Measurements from ENCODE around the gene CFAP74. TPM values are rescaled to one million over a fixed set of nuclear protein-coding genes. Genes with fewer than 3 reads are reported as not detected.

CFAP74 gene
- total and polyA plus RNA-seq, 8 donors = 0.23 to 4.7 (median 2.8) TPM

DNA sequence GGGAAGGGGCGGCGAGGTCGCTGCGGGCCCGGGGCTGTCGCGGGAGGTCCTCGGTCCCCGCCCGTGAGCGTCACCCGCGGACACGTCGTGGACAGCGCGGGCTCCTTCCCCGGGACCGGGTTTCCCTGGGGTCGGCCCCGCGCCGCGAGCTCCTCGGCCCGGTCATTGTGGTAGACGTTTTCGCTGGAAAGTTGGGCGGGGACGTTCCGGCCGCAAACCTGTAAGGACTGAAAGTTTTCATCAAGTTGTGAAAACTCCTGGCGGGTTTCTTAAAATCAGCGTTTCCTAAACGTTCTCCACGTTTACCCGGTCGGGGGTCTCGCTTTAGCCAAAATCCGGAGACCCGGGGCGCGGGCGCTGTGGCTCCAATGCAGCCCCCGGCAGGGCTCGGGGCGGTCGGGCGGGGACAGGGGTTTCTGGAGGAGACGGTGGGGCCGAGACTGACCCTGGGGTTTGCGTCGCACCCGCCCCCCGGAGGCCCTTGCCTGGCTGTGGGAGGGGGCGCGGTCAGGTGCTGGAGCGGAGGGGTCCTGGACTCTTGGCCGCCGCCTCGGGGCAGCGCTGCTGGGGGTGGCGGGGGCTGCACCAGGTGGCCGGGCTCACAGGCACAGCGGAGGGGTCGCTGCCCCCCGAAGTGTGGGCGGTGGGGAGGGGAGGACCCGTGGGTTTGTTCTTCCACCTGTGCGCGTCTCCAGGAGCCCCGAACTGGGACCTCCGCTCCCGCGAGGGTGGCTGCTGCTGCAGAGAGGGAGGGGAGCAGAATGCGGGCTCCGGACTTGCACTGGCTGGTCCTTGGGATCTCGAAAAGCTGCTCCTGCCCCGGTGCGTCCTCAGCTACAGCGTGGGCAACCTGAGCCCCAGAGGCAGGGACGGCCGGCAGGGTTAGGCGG is 47.5 kb upstream of the CFAP74 start:
- DNase-seq = peak in 1 of 4 donors; percentile 86
- H3K27ac ChIP-seq = peak overlapping the region; percentile 63 to 79
- peaks cover 6 to 24% of the 10 kb centered on the region in 2 donors for H3K4me1 ChIP-seq
- peak; percentile 0 for ATAC-seq
- H3K9me3 ChIP-seq = no peaks in the 10 kb centered on the region
- TF ChIP-seq, protein P1, sequence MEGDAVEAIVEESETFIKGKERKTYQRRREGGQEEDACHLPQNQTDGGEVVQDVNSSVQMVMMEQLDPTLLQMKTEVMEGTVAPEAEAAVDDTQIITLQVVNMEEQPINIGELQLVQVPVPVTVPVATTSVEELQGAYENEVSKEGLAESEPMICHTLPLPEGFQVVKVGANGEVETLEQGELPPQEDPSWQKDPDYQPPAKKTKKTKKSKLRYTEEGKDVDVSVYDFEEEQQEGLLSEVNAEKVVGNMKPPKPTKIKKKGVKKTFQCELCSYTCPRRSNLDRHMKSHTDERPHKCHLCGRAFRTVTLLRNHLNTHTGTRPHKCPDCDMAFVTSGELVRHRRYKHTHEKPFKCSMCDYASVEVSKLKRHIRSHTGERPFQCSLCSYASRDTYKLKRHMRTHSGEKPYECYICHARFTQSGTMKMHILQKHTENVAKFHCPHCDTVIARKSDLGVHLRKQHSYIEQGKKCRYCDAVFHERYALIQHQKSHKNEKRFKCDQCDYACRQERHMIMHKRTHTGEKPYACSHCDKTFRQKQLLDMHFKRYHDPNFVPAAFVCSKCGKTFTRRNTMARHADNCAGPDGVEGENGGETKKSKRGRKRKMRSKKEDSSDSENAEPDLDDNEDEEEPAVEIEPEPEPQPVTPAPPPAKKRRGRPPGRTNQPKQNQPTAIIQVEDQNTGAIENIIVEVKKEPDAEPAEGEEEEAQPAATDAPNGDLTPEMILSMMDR (IDR thresholded peaks at IDR 0.05) = no peak
- intact Hi-C loops (cut with DNase I) = no loop called here
- H3K4me3 ChIP-seq = peak overlapping the region; percentile 43 to 62
- peaks cover 20 to 63% of the 10 kb centered on the region in 2 donors for H3K27me3 ChIP-seq
- peaks cover 0 to 1% of the 10 kb centered on the region in 2 donors for H3K36me3 ChIP-seq

DNA sequence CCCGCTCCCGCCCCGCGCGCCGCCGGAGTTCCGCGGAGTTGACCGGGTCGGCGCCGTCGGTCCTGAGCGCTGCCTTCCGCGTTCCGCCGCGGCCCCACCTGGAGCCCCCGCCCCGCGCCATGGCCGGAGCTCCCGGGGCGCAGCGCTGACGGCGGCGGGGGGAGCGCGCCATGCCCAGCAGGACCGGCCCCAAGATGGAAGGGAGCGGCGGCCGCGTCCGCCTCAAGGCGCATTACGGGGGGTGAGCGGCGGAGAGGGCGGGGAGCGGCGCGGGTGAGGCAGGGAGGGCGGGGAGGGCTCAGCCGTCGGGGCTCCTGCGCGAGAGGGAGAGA is 46.8 kb upstream of the CFAP74 start:
- no peaks in the 10 kb centered on the region for H3K9me3 ChIP-seq
- TF ChIP-seq, protein P1 (IDR thresholded peaks at IDR 0.05) = no peak
- DNase-seq (no peak), ATAC-seq (peak; percentile 4)
- peaks cover 20 to 69% of the 10 kb centered on the region in 2 donors for H3K27me3 ChIP-seq
- H3K36me3 ChIP-seq = no peaks in the 10 kb centered on the region
- H3K4me1 ChIP-seq = peaks cover 6 to 24% of the 10 kb centered on the region in 2 donors
- intact Hi-C loops (cut with DNase I) = no loop called here
- peak overlapping the region; percentile 43 to 62 for H3K4me3 ChIP-seq
- H3K27ac ChIP-seq = peak overlapping the region; percentile 63 to 79

DNA sequence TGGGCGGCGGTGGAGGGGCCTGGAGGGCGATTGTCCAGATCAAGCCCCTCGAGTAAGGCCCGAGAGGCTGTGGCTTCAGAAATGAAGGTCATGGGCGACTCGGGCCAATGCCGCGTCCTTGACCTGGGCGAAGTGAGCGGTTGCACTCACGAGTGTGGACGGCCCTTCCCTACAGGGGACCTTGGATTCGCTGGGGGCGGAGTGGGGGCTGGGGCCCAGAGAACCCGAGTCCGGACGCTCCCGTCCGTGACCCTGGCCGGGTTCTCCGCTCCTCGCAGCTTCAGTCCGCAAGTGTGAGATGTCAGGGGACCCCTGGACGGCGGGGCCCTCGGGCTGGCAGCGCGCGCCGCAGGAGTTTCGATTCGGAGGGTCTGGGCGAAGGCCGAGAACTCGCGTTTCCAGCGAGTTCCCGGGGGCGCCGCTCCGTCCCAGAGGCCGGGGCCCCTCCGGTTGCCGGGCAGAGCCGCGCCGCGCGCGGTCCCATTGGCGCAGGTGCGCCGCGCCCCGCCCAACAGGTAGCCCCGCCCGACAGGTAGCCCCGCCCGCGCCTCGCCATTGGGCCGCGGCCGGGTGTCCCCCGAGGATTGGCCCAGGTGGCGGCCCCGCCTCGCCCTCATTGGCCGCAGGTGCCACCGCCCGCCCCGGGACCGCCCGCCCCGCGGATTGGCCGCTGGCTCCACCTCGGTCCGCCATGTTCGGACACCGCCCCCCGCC is 46.3 kb upstream of the CFAP74 start, which contains the start of gene PRKCZ:
TSS of gene PRKCZ (plus strand) at position 694 of the 714 bp plus-strand sequence. CDS start 220 bp downstream, outside the sequence.
- Histone ChIP-seq H3K9me3 (no peaks in the 10 kb centered on the region), H3K4me3 (peak within 1 kb of the TSS; percentile 43 to 62), H3K4me1 (peaks cover 9 to 29% of the 10 kb centered on the region in 2 donors), H3K27me3 (peaks cover 20 to 74% of the 10 kb centered on the region in 2 donors), H3K27ac (peak within 1 kb of the TSS; percentile 72 to 79), H3K36me3 (no peaks in the 10 kb centered on the region)
- intact Hi-C loops (cut with DNase I) = loop anchor here in 1 of 2 donors (5.0 kb wide), 2 partner anchors 83 to 108 kb away; no protein-coding TSS in a partner anchor
- TF ChIP-seq, protein P1 (IDR thresholded peaks at IDR 0.05) = no peak
- DNase-seq = peak; percentile 41 to 94 (median 89)
- ATAC-seq = peak; percentile 81

DNA sequence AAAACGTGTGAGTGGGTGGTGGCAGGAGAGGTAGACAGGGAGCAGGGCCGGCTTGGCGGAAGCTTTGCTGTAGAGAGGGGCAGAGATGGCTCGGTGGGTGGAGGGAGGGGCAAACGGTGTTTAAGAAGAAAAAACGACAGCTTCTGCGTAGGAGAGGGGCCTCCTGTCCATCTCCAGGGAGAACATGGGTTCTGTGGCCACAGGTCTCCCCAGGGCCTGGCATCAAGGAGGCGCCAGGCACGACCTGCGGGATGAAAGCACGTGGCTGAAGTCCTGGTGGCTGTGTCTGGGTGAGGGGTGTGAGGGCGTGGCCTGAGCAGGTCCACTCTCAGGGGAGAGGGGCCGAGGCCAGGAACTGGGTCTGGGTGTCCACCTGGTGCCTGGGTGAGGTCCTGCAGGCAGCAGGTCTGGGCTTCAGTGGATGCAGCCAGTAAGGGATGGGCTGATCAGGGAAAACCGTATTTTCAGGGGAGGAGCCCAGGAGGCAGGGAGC is 45.7 kb upstream of the CFAP74 start:
- ATAC-seq = peak; percentile 11
- intact Hi-C loops (cut with DNase I) = loop anchor here in 1 of 2 donors (5.0 kb wide), 2 partner anchors 82 to 107 kb away; no protein-coding TSS in a partner anchor
- Histone ChIP-seq H3K4me3 (peak overlapping the region; percentile 43 to 62), H3K36me3 (no peaks in the 10 kb centered on the region), H3K27ac (peak overlapping the region in 1 of 2 donors; percentile 72), H3K27me3 (peaks cover 20 to 80% of the 10 kb centered on the region in 2 donors), H3K4me1 (peaks cover 9 to 33% of the 10 kb centered on the region in 2 donors), H3K9me3 (no peaks in the 10 kb centered on the region)
- peak in 2 of 4 donors; percentile 50 to 76 for DNase-seq
- TF ChIP-seq, protein P1 (IDR thresholded peaks at IDR 0.05) = peak; percentile 36 to 38
